T-helper 1 cell treated with Interleukin-12 subunit alpha and Interleukin-12 subunit beta and Interleukin-4 antibody, amounts not matched to agents 30 μg/mL and 1 μg/mL, for 36 hours (primary cell): ENCODE data around the gene GREM2.

ENCODE experiments used
- H3K27ac Mint-ChIP-seq: one replicate; pipeline ENCODE4 v1.8.0; 2021; ENCODE audit warnings: mild to moderate bottlenecking, mixed read lengths
- H3K27me3 Mint-ChIP-seq: one replicate; pipeline ENCODE4 v1.8.0; 2021; ENCODE audit warnings: low read depth, mixed read lengths
- H3K36me3 Mint-ChIP-seq: one replicate; pipeline ENCODE4 v1.8.0; 2021; ENCODE audit warnings: low read depth, mixed read lengths
- H3K4me1 Mint-ChIP-seq: one replicate; pipeline ENCODE4 v1.8.0; 2021; ENCODE audit warnings: low read depth, mixed read lengths
- H3K4me3 Mint-ChIP-seq: one replicate; pipeline ENCODE4 v1.8.0; 2021; ENCODE audit warnings: mild to moderate bottlenecking, moderate library complexity, mixed read lengths
- H3K9me3 Mint-ChIP-seq: one replicate; pipeline ENCODE4 v1.8.0; 2021; ENCODE audit warnings: mixed read lengths

The GREM2 gene

DNA sequence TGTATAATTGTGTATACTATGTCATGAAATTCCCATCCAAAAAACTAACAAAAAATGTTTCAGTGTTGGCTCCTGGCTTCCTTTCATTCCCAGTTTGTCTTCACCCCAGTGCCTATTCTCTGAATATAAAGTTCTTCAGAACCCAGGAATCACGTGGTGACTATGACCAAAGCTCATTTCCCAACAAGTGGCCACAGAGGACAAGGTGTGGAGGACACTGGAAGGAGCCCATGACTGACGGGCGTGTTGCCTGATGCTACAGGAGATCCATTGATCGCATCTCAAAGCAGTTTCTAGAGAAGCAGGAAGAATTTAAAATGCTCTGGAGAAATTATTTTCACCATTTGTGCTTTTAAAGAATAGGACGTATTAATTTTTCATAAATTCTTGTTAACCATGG lies 7.4 kb upstream of the GREM2 start:
- Mint-ChIP-seq H3K4me3 (no peak overlapping the region), H3K4me1 (peaks cover 9% of the 10 kb centered on the region), H3K9me3 (no peaks in the 10 kb centered on the region), H3K27me3 (peaks cover 26% of the 10 kb centered on the region), H3K27ac (no peak overlapping the region), H3K36me3 (no peaks in the 10 kb centered on the region)

DNA sequence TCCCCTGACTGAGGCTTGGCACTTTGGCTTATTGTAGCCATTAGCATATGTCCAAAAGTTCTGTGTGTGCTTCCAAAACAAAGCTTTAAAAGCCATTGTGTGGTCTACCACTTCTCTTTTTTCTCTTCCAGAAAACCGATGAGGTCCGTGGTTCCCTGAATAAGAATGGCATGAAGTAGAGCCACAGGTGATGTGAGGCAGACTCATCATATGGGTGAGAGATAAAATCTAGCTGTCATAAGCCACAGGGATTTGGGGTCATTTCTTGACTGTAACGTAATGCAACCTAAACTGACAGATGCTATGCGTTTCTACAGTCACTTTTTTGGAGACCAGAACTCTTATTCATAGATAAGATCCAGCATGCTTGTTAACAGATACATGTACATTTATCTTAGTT lies 7.0 kb upstream of the GREM2 start:
- H3K4me3 Mint-ChIP-seq = no peak overlapping the region
- no peak overlapping the region for H3K27ac Mint-ChIP-seq
- H3K4me1 Mint-ChIP-seq = peaks cover 11% of the 10 kb centered on the region
- H3K27me3 Mint-ChIP-seq = peaks cover 30% of the 10 kb centered on the region
- H3K9me3 Mint-ChIP-seq = no peaks in the 10 kb centered on the region
- no peaks in the 10 kb centered on the region for H3K36me3 Mint-ChIP-seq

DNA sequence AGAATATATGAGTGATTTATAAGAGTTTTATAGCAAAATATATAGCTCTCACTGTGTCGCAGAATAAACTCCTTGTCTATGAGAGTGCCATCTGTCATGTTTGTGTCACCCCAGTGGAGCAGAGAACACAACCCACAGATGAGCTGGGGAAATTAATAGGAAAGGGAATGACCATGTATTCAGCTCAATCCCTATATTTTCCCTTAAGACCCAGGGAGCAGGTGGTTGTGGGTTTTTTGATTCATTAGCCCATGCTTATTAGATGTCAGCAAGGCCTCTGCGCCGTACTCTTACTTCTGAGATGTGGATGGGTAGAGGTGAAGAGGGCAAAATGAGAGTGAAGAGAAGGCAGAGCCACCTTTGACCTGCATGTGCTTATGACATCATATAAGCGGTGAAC lies 4.1 kb upstream of the GREM2 start:
- H3K9me3 Mint-ChIP-seq = no peaks in the 10 kb centered on the region
- no peak overlapping the region for H3K27ac Mint-ChIP-seq
- H3K4me1 Mint-ChIP-seq = peaks cover 35% of the 10 kb centered on the region
- H3K4me3 Mint-ChIP-seq = no peak overlapping the region
- H3K36me3 Mint-ChIP-seq = peaks cover 3% of the 10 kb centered on the region
- peaks cover 50% of the 10 kb centered on the region for H3K27me3 Mint-ChIP-seq

DNA sequence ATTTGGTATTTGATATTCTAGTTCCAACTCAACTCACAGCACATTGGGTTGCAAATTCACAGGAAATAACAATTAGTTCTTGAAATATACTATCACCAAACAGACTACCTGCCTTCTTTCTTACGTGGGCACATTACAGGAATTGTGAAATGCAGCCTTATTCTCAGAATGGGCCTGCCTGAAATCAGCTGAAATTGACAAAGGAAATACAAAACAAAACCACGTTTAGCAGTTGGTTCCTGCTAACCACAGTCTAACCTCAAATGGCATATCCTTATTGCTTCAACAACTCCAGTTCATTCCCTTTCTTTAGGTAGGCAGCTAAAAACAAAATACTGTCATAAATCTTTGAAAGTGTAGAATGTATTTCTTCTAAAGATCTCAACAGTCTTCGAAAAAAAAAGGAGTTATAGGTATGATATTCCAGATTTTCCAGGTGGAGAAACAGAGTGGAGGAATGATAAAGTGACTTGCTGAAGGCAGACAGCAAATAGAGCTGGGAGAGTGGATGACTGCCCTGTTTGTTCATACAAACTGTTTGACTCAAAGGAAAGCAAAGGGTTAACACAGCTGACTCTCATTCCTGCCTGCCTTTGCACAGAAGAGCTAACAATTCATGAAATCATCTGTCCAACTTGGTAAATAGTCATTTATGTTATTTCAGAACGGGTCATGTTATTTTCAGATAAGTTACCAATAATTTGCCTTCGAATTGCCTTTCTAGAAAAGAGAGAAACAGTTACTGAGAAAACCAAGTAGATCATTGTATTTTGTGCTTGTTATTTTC lies 1.6 kb upstream of the GREM2 start:
- Mint-ChIP-seq H3K4me1 (peaks cover 33% of the 10 kb centered on the region), H3K9me3 (no peaks in the 10 kb centered on the region), H3K27ac (peak overlapping the region; percentile 53), H3K36me3 (peaks cover 3% of the 10 kb centered on the region), H3K4me3 (peak overlapping the region; percentile 58), H3K27me3 (peaks cover 66% of the 10 kb centered on the region)

DNA sequence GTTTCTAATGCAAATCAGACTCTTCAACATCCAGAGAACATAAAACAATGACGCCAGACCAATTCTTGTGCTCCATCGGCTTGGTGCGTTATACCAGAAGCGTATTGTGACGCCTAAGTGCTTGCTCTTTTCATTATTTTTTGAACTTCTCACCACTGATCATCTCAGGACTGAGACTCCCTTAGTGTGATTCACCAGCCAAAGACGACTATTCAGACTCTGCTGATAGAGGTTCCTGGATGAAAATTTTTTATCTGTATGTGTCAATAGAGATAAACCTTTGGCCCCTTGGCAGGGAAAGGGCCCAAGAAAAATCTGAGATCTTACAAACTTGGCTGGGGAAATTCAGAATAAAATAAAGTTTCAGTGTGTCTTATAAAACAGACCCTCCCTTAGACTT lies 856 bp upstream of the GREM2 start:
- Mint-ChIP-seq H3K27ac (no peak overlapping the region), H3K9me3 (no peaks in the 10 kb centered on the region), H3K27me3 (peaks cover 70% of the 10 kb centered on the region), H3K4me3 (peak overlapping the region; percentile 92), H3K36me3 (peaks cover 3% of the 10 kb centered on the region), H3K4me1 (peaks cover 33% of the 10 kb centered on the region)

DNA sequence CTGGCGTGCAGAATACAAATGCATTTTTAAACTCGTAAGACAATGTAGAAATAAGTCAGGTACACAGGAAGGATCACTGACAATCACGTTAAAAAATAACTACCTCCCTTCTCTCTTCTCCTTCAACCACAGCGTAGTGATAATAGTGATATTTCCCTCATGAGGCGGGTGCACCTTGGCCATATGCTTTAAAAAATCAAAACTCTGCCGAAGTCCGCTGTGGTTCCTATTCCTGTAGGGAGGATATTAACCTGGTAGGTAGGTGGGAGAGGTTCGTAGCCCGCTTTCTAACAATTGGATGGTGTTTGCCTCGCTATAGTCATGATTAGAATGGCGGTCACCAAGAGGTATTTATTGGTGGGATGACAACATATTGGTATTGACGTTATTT lies 732 bp downstream of the GREM2 start:
- Mint-ChIP-seq H3K27ac (peak overlapping the region; percentile 71), H3K9me3 (no peaks in the 10 kb centered on the region), H3K27me3 (peaks cover 65% of the 10 kb centered on the region), H3K4me1 (peaks cover 33% of the 10 kb centered on the region), H3K4me3 (peak overlapping the region; percentile 92), H3K36me3 (peaks cover 3% of the 10 kb centered on the region)

DNA sequence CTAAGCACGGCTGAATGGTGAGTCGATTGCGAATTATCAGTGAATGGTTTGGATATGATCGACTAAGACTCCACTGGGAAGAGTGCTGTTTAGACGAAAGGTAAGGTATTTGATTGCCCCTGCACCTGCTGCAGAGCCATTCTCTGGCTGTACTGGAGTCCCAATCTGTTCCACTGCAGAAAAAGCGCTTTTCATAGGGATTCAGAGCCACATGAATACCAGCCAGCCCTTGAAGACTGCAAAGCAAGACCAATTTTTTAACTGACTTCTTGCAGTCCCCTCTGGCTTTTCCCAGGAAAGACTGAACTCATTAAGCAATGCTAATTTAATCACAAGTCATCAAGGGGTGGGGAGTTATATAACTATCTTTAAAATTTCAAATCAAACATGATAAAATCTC lies 1.3 kb downstream of the GREM2 start:
- H3K4me3 Mint-ChIP-seq = peak overlapping the region; percentile 61

DNA sequence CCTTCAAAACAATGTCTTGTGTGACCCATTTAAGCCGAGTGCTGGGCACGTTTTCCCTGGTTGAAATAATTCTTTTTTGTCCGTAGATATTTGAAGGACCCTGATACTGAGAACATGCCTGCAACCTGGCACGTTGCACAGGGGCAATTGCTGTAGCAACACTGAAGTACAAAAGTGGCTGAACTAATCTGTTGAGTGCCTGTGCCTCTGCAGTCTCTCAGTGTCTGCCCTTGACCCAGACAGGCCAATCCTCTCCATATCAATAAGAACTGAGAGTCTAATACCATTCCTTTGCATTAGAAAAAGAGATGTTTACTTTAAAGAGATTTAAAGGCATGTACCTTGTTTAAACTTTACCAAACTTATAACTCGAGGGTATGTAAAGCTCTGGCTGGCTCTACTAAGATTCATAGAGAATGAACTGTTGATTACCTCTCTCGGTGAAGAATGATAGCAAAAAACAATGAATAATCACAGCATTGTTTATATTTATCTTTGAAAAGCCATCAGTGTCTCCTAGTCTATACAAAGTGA lies 2.4 kb downstream of the GREM2 start:
- peaks cover 61% of the 10 kb centered on the region for H3K27me3 Mint-ChIP-seq
- H3K9me3 Mint-ChIP-seq = no peaks in the 10 kb centered on the region
- H3K4me3 Mint-ChIP-seq = no peak overlapping the region
- no peak overlapping the region for H3K27ac Mint-ChIP-seq
- peaks cover 3% of the 10 kb centered on the region for H3K36me3 Mint-ChIP-seq
- peaks cover 33% of the 10 kb centered on the region for H3K4me1 Mint-ChIP-seq

More for the DNA sequence above, 1.3 kb downstream of the GREM2 start:
- H3K9me3 Mint-ChIP-seq = no peaks in the 10 kb centered on the region
- H3K27me3 Mint-ChIP-seq = peaks cover 64% of the 10 kb centered on the region
- H3K36me3 Mint-ChIP-seq = peaks cover 3% of the 10 kb centered on the region
- H3K4me1 Mint-ChIP-seq = peaks cover 33% of the 10 kb centered on the region
- H3K27ac Mint-ChIP-seq = no peak overlapping the region

DNA sequence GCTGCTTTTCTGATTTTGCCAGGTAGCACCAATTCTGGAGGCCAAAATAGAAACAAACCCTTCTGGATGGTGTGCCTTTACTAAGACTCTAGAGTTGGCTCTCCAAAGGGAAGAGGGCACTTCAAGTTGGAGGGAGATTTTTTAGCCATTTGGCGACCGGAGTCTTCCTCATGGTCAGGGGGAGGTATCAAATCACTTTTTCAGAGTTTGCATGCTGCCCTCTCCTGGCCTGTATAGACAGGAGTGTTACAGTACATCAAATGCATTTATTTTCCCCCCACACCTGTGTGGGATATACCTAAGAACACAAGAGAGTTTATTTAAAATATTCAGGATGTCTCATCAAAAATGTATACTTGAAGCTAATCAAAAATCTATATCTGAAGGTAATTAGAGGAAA lies 3.2 kb downstream of the GREM2 start:
- Mint-ChIP-seq H3K9me3 (no peaks in the 10 kb centered on the region), H3K4me3 (no peak overlapping the region), H3K36me3 (peaks cover 3% of the 10 kb centered on the region), H3K27ac (no peak overlapping the region), H3K4me1 (peaks cover 28% of the 10 kb centered on the region), H3K27me3 (peaks cover 52% of the 10 kb centered on the region)

DNA sequence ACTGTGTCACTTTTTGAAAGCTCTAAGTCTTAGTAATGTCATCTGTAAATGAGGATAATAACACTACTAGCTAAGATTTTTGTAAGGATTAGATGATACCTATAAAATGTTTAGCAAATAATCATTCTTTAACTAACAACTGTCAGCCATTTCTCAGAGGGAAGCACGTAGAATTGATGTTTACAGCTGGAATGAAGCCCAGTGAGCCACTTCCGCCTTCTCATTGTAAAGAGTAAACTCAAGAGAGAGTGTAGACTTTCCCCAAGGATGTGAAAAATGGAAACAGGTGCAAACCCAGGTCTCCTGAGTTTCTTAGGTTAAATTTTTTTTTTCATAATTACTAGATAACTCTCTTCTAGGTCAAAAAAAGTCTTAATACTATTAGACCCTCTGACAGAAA lies 4.9 kb downstream of the GREM2 start:
- Mint-ChIP-seq H3K4me1 (peaks cover 13% of the 10 kb centered on the region), H3K27me3 (peaks cover 44% of the 10 kb centered on the region), H3K36me3 (peaks cover 3% of the 10 kb centered on the region), H3K4me3 (no peak overlapping the region), H3K27ac (no peak overlapping the region), H3K9me3 (no peaks in the 10 kb centered on the region)

DNA sequence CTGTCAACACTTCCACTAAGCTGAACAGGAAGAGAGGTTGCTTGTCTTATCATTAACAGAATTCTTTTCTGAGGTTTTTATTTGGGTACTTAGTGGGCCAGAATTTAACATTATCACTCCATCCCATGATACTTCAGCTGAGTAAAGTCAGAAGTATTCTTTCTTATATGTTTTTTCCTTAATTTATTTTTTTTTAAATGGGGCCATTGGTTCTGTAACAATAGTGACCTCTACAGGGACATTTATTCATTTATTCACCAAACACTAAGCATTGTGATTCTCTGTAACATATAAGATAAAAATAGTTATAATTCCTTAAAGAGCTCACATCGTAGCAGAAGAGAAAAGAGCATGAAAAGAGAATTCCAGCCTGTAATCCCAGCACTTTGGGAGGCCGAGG lies 9.8 kb downstream of the GREM2 start:
- Mint-ChIP-seq H3K27me3 (peaks cover 6% of the 10 kb centered on the region), H3K36me3 (no peaks in the 10 kb centered on the region), H3K4me3 (no peak overlapping the region), H3K4me1 (no peaks in the 10 kb centered on the region), H3K27ac (no peak overlapping the region), H3K9me3 (no peaks in the 10 kb centered on the region)

DNA sequence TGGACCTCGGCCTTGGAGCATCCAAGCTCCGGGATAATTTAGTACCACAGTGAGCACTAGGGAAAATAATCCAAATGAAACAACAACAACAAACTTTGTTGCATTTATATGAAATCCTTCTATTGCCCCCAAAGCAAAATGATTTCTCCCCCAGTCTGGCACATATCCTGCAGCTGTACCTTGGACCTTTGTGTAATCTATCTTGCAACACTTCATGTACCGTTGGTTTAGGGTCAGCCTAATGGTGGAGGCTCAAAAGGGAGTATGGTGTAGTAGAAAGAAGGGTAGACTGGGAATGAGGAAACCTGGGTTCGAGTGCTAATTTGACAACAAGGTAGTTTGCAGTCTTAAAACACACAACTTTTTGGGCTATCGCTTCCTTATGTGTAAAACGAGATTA lies 12.1 kb downstream of the GREM2 start:
- H3K27me3 Mint-ChIP-seq = no peaks in the 10 kb centered on the region
- H3K4me3 Mint-ChIP-seq = no peak overlapping the region
- H3K4me1 Mint-ChIP-seq = no peaks in the 10 kb centered on the region
- H3K27ac Mint-ChIP-seq = no peak overlapping the region
- H3K9me3 Mint-ChIP-seq = no peaks in the 10 kb centered on the region
- H3K36me3 Mint-ChIP-seq = no peaks in the 10 kb centered on the region

DNA sequence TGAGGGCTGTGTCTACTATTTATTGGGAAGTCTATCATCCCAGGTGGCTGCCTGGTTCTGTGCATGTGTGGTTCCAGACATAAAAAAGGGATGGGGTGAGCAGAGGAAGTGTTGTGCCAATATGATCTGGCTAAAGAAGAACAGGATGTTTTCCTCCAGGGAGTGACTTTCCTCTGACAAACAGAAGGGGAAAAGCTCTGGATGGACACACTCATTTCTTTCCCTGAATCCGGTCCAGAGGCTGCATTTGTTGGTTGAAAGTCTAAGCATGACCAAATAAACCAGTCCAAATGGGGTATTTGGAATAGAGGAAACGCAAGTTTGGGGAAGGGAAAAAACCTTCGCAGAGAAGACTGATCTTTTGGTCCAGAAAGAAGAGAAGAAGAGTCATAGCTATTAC lies 12.7 kb downstream of the GREM2 start:
- no peaks in the 10 kb centered on the region for H3K9me3 Mint-ChIP-seq

DNA sequence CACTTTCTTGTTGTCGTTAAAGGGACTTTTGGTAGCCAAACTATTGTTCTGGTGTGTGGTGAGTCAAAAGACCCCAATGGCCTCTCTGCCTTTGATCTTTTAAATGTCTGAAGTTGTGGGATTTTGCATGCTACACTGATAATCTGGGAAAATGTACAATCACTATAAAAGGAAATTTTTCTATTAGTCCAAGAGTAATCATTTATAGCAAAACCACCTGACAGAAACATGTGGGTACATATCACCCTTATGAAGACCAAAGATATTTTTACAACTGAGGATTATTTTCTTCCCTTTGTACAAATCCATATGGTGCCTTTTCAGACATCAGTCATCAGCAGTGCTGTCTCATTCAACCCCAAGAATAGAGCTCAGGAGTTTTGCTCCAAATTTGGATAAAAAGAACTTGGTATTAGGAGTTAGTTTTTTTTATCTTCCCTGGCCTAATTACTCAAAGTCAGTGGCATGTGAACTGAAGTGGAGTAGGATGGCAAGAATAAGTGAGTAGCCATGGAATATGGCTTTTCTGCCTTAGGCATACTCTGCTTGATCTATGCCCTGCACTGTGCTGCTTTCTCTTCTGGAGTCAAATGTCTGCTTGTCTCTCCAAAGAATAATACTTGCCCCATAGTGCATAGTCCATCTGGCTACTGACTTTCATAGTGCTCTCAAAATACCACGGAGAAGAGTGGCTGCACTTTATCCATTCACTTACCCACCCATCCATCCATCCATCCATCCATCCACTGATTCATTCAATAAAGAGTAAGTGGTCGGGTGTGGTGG lies 13.5 kb downstream of the GREM2 start:
- Mint-ChIP-seq H3K9me3 (no peaks in the 10 kb centered on the region), H3K4me1 (no peaks in the 10 kb centered on the region), H3K27ac (no peak overlapping the region), H3K36me3 (no peaks in the 10 kb centered on the region), H3K4me3 (no peak overlapping the region), H3K27me3 (no peaks in the 10 kb centered on the region)

More for the DNA sequence above, 12.7 kb downstream of the GREM2 start:
- no peak overlapping the region for H3K27ac Mint-ChIP-seq
- H3K4me1 Mint-ChIP-seq = no peaks in the 10 kb centered on the region
- no peaks in the 10 kb centered on the region for H3K36me3 Mint-ChIP-seq
- H3K4me3 Mint-ChIP-seq = no peak overlapping the region
- no peaks in the 10 kb centered on the region for H3K27me3 Mint-ChIP-seq
